Sigmoid colon (tissue), 7 donors: ENCODE results near the gene CEP128. TPM values are rescaled to one million over a fixed set of nuclear protein-coding genes. Genes with fewer than 3 reads are reported as not detected.

Experiments
- DNase-seq: peaks from one replicate; pipeline ENCODE4 v3.0.0-alpha.2; 2019
- H3K27ac ChIP-seq, 4 donors: fragments of 200-600 bp; sonication (generic); one replicate each; pipeline ENCODE4 v1.5.1; 2016 to 2019; ENCODE audit warnings: mild to moderate bottlenecking in 1 of 4
- H3K27me3 ChIP-seq, 3 donors: fragments of 200-600 bp; sonication (generic); one replicate each; pipeline ENCODE4 v1.5.1; 2019; ENCODE audit warnings: mild to moderate bottlenecking in 1 of 3
- H3K36me3 ChIP-seq, 4 donors: fragments of 200-600 bp; sonication (generic); one replicate each; pipeline ENCODE4 v1.5.1; 2016 to 2019
- H3K4me1 ChIP-seq, 4 donors: fragments of 200-600 bp; sonication (generic); one replicate each; pipeline ENCODE4 v1.5.1; 2017 to 2019
- H3K4me3 ChIP-seq, 4 donors: fragments of 200-600 bp; sonication (generic); one replicate each; pipeline ENCODE4 v1.5.1; 2017 to 2019; ENCODE audit warnings: mild to moderate bottlenecking in 2 of 4, moderate library complexity in 1 of 4
- H3K9me3 ChIP-seq, 4 donors: fragments of 200-600 bp in 3 of 4; sonication (generic) in 3 of 4; one replicate each; pipeline versions ENCODE4 v1.5.1 to v1.6.1; 2013 to 2019
- EP300 ChIP-seq, 4 donors: sonication (generic); formaldehyde crosslinking; IDR thresholded peaks; one replicate each; pipeline ENCODE4 v1.6.1; 2017; ENCODE audit warnings: antibody characterized with exemption in 4 of 4
- POLR2A ChIP-seq, 2 donors: fragments of 450-650 bp; IDR thresholded peaks; one replicate each; pipeline ENCODE4 v1.6.1; 2016; ENCODE audit warnings: antibody characterized with exemption in 2 of 2, mild to moderate bottlenecking in 2 of 2, moderate library complexity in 2 of 2
- POLR2AphosphoS5 ChIP-seq, 4 donors: sonication (generic); formaldehyde crosslinking; IDR thresholded peaks; one replicate each; pipeline ENCODE4 v1.6.1; 2017; ENCODE audit warnings: antibody characterized with exemption in 4 of 4
- whole genome bisulfite sequencing, 2 donors: extraction: QIAGEN DNeasy Blood & Tissue Kit; methylation state at CpG; one replicate each; pipeline ENCODE4 v1.1.7; 2013; 5-methylcytosine and 5-hydroxymethylcytosine counted together
- intact Hi-C: fragments of 100-400 bp; cut with DNase I; formaldehyde crosslinking; loops from one replicate; pipeline ENCODE4 v1.15.1; 2023
- polyA plus RNA-seq, 3 donors: library from polyadenylated mRNA; stranded (reverse); fragments of 200-250 nt; gene quantifications; one replicate each; pipeline ENCODE4 v1.2.3, GENCODE V29; 2013
- total RNA-seq, 4 donors: library from RNA; depleted of rRNA; stranded (reverse); fragments of >200 nt; gene quantifications; one replicate each; pipeline ENCODE4 v1.1.0, GENCODE V29; 2016
- TF ChIP-seq, protein P1 (sequence below), 4 experiments: fragments of 450-650 bp in 3 of 4; fragments of 200-600 bp in 1 of 4; IDR thresholded peaks; one replicate each; pipeline ENCODE4 v1.5.1; 2016 to 2019; ENCODE audit warnings: antibody characterized with exemption in 4 of 4, mild to moderate bottlenecking in 3 of 4, moderate library complexity in 2 of 4
- donor health status: healthy with polysubstance abuse.
- donor health status: Bipolar disorder and iron deficiency.
- donor health status: healthy.

CEP128 gene
- total and polyA plus RNA-seq, 7 donors = 0.60 to 16.6 (median 8.3) TPM

DNA sequence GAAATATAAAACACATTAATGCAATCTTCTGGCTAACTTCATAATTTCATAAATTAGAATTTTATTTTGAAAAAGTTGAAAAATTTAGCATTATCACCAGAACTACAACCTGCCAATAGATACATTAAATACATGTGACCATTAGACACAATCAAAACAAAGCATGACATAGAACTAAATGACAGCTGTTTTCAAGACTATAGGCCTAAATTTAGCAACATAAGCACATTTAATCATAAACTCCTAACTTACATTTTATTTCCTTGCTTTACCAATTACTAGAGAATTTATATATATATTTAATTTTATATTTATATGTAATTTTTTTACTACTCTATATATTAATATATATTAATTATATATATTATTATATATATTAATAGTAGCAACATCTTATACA is 165.4 kb downstream of the CEP128 start:
- H3K36me3 ChIP-seq = peaks cover 0 to 8% (median 0%) of the 10 kb centered on the region in 4 donors
- TF ChIP-seq POLR2A (IDR thresholded peaks at IDR 0.05) (no peak), EP300 (IDR thresholded peaks at IDR 0.05) (no peak), POLR2AphosphoS5 (IDR thresholded peaks at IDR 0.05) (no peak)
- TF ChIP-seq, protein P1, sequence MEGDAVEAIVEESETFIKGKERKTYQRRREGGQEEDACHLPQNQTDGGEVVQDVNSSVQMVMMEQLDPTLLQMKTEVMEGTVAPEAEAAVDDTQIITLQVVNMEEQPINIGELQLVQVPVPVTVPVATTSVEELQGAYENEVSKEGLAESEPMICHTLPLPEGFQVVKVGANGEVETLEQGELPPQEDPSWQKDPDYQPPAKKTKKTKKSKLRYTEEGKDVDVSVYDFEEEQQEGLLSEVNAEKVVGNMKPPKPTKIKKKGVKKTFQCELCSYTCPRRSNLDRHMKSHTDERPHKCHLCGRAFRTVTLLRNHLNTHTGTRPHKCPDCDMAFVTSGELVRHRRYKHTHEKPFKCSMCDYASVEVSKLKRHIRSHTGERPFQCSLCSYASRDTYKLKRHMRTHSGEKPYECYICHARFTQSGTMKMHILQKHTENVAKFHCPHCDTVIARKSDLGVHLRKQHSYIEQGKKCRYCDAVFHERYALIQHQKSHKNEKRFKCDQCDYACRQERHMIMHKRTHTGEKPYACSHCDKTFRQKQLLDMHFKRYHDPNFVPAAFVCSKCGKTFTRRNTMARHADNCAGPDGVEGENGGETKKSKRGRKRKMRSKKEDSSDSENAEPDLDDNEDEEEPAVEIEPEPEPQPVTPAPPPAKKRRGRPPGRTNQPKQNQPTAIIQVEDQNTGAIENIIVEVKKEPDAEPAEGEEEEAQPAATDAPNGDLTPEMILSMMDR (IDR thresholded peaks at IDR 0.05) = no peak
- no peak overlapping the region for H3K27ac ChIP-seq
- H3K4me3 ChIP-seq = no peak overlapping the region
- intact Hi-C loops = no loop called here
- H3K9me3 ChIP-seq = no peaks in the 10 kb centered on the region
- no peaks in the 10 kb centered on the region for H3K4me1 ChIP-seq
- DNase-seq = no peak
- H3K27me3 ChIP-seq = no peaks in the 10 kb centered on the region

DNA sequence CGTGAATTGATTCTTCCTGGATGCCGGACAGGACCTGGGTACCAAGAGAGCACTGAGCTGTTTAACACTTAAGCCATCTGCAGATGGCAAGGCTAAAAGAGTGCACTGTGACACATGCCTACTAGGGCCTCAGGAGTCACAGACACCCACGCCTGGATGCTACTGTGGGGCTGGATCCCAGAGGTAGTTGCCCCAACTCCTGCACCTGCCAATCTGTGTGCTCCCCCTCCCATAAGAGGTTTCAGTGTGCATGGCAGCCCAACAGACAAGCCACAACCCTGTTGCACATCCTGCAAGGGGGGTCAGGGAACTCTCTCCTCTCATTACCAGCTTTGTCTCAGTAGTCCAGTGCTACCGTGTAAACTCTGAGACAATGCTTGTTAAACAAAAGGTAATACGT is 169.0 kb downstream of the CEP128 start:
- no peak overlapping the region for H3K27ac ChIP-seq
- no peaks in the 10 kb centered on the region for H3K9me3 ChIP-seq
- peaks cover 0 to 6% (median 0%) of the 10 kb centered on the region in 4 donors for H3K36me3 ChIP-seq
- H3K4me1 ChIP-seq = no peaks in the 10 kb centered on the region
- no peak for DNase-seq
- H3K27me3 ChIP-seq = no peaks in the 10 kb centered on the region
- H3K4me3 ChIP-seq = no peak overlapping the region
- intact Hi-C loops = no loop called here
- 96 to 97% methylated on average over 5 of the region's 5 CpGs for WGBS, 2 donors
- TF ChIP-seq EP300 (IDR thresholded peaks at IDR 0.05) (no peak), POLR2A (IDR thresholded peaks at IDR 0.05) (no peak), POLR2AphosphoS5 (IDR thresholded peaks at IDR 0.05) (no peak)
- TF ChIP-seq, protein P1 (IDR thresholded peaks at IDR 0.05) = no peak

DNA sequence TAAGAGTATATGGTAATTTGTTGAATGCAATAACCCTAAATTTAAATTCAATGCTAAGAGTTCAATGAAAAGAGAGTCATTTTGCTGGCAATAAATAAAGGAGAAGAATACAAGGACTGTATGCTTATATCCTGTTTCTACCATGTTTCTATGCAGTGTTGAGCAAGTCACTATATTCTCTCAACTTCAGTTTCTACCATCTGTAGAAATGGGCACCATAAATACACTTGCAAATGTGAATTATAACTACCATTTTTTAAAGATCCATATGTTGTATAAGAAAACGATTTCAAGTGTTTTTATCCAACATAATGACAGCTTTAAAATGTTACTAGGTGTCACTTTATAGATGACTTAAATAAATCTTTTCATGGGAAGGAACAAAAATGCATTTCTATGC is 170.3 kb downstream of the CEP128 start:
- Histone ChIP-seq H3K4me1 (no peaks in the 10 kb centered on the region), H3K9me3 (no peaks in the 10 kb centered on the region), H3K36me3 (no peaks in the 10 kb centered on the region), H3K27me3 (no peaks in the 10 kb centered on the region), H3K27ac (no peak overlapping the region), H3K4me3 (no peak overlapping the region)
- DNase-seq = no peak
- intact Hi-C loops = no loop called here
- TF ChIP-seq POLR2A (IDR thresholded peaks at IDR 0.05) (no peak), POLR2AphosphoS5 (IDR thresholded peaks at IDR 0.05) (no peak), EP300 (IDR thresholded peaks at IDR 0.05) (no peak)
- TF ChIP-seq, protein P1 (IDR thresholded peaks at IDR 0.05) = no peak
- WGBS, 2 donors = 88 to 90% methylated on average over 1 of the region's 1 CpG

DNA sequence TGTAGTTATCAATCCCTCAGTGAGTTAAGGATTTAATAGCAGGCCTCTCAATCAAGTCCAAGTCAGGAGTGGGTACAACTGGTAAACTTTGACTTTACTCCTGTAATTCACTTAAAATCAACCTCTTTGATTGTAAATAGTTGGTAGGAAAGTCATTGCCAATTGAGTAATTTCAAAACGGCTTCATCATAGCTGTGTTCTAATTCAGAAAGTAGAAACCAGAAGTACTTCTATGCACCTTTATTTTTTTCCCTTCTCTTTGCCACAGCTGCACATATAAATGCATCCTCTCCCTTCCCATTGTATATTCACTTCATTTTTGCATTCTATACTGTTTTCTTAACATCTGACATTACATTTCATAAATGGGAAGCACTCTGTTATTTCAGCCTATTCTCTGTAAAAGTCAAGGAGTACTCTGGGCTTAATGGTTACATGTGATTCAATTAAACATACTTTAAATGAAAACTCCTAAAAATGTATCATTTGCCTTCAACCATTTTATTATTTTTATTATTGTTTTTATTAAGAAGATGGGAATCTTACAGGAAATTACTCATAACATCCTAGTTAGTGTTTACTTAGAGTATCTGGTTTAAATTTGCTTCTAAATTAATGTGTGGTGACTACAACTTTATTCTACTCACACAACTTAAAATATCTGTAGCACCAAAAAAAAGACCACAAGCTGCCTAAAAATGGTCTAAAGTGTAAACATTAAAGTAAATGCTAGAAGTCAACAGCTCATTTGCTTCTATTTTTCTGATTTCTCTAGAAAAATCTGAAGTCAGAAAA is 171.2 kb downstream of the CEP128 start:
- H3K9me3 ChIP-seq = no peaks in the 10 kb centered on the region

More for the DNA sequence above, 171.2 kb downstream of the CEP128 start:
- intact Hi-C loops = no loop called here
- Histone ChIP-seq H3K4me3 (no peak overlapping the region), H3K4me1 (no peaks in the 10 kb centered on the region), H3K36me3 (no peaks in the 10 kb centered on the region), H3K27ac (no peak overlapping the region), H3K27me3 (no peaks in the 10 kb centered on the region)
- DNase-seq = no peak
- 71 to 90% methylated on average over 1 of the region's 1 CpG for WGBS, 2 donors
- TF ChIP-seq, protein P1 (IDR thresholded peaks at IDR 0.05) = no peak
- TF ChIP-seq EP300 (IDR thresholded peaks at IDR 0.05) (no peak), POLR2AphosphoS5 (IDR thresholded peaks at IDR 0.05) (no peak), POLR2A (IDR thresholded peaks at IDR 0.05) (no peak)
